ENCODE measurements around the gene C17orf114.

Gene C17orf114

DNA sequence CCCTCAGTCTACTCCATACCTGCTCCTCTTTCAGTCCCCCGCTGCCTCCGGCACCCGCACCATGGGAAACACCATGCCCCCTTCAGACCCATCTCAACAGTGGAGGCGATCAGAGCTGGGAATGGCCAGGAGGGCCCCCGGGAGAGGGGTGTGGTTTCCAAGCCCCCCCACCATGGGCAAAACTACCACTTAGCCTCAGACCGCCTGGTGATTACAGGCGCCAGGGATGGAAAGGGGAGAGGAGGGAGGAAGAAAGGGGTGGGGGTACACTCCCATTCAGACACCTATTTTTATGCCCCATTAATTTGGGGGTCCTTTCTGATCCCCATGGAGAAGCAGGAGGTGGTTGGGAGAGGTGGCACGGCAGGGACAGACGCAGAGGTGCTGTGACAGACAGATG is at the start of gene C17orf114:
TSS of gene C17orf114 (minus strand) at position 101 of the 400 bp plus-strand sequence.
- no peaks in the 10 kb centered on the region for H3K9me3 Mint-ChIP-seq
- intact Hi-C loops (cut with DNase I, micrococcal nuclease): no loop called here
- peaks cover 12% of the 10 kb centered on the region for H3K4me1 Mint-ChIP-seq (ENCODE audit: low read depth)
- no peaks in the 10 kb centered on the region for H3K27me3 ChIP-seq (ENCODE audit: control insufficient read depth in 1 of 2, insufficient read depth in 2 of 2, low read length in 2 of 2)
- CTCF ChIA-PET: no interaction called here
- no peaks in the 10 kb centered on the region for H3K27me3 Mint-ChIP-seq
- H3K27ac ChIP-seq (ENCODE audit: low read depth in 1 of 2, low read length in 2 of 2): no peak within 1 kb of the TSS
- H3K36me3 Mint-ChIP-seq (ENCODE audit: low read depth): peaks cover 21% of the 10 kb centered on the region
- DNase-seq (no peak), ATAC-seq (ENCODE audit: poor library complexity) (no peak)
- H3K4me3 ChIP-seq (ENCODE audit: low read length): no peak within 1 kb of the TSS
- TF ChIP-seq, protein P1, sequence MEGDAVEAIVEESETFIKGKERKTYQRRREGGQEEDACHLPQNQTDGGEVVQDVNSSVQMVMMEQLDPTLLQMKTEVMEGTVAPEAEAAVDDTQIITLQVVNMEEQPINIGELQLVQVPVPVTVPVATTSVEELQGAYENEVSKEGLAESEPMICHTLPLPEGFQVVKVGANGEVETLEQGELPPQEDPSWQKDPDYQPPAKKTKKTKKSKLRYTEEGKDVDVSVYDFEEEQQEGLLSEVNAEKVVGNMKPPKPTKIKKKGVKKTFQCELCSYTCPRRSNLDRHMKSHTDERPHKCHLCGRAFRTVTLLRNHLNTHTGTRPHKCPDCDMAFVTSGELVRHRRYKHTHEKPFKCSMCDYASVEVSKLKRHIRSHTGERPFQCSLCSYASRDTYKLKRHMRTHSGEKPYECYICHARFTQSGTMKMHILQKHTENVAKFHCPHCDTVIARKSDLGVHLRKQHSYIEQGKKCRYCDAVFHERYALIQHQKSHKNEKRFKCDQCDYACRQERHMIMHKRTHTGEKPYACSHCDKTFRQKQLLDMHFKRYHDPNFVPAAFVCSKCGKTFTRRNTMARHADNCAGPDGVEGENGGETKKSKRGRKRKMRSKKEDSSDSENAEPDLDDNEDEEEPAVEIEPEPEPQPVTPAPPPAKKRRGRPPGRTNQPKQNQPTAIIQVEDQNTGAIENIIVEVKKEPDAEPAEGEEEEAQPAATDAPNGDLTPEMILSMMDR (IDR thresholded peaks at IDR 0.05): no peak
- H3K36me3 ChIP-seq (ENCODE audit: insufficient read depth, low read length): peaks cover 20% of the 10 kb centered on the region
- H3K4me1 ChIP-seq (ENCODE audit: insufficient read depth, low read length): peaks cover 8% of the 10 kb centered on the region
- POLR2A ChIA-PET: no interaction called here
- H3K9me3 ChIP-seq (ENCODE audit: control insufficient read depth in 1 of 2, insufficient read depth in 1 of 2, low read length in 2 of 2): no peaks in the 10 kb centered on the region
- no peak within 1 kb of the TSS for H3K4me3 Mint-ChIP-seq
- no peak within 1 kb of the TSS for H3K27ac Mint-ChIP-seq

DNA sequence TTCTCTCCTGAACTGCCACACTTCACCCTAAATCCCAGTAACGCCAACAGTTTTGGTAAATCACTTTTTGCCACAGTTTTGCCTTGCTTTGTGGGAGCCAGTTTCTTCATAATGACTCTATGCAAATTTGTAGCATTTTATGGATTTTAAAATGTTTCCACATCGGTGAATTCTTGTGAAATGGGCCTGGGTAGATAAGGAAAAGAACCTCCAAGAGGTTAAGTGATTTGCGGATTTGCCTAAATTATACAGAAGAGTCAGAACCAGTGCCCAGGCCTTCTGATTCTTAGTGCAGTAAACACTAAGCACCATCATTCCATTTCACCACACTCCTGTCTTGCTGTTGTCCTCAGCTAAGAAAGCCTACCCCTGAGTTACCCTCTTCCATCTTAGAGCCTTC is 49.0 kb upstream of the C17orf114 start:
- intact Hi-C loops (cut with DNase I, micrococcal nuclease): no loop called here
- Histone ChIP-seq H3K4me3 (ENCODE audit: low read length) (no peak overlapping the region), H3K36me3 (ENCODE audit: insufficient read depth, low read length) (peaks cover 15% of the 10 kb centered on the region), H3K27ac (ENCODE audit: low read depth in 1 of 2, low read length in 2 of 2) (no peak overlapping the region), H3K9me3 (ENCODE audit: control insufficient read depth in 1 of 2, insufficient read depth in 1 of 2, low read length in 2 of 2) (peaks cover 0 to 5% of the 10 kb centered on the region in 2 experiments), H3K27me3 (ENCODE audit: control insufficient read depth in 1 of 2, insufficient read depth in 2 of 2, low read length in 2 of 2) (no peaks in the 10 kb centered on the region), H3K4me1 (ENCODE audit: insufficient read depth, low read length) (peaks cover 21% of the 10 kb centered on the region)
- POLR2A ChIA-PET: interaction anchor here (1.1 kb wide), 1 partner anchor 13 kb away, joined by 3 read pairs; no protein-coding TSS in a partner anchor
- peaks cover 4% of the 10 kb centered on the region for H3K9me3 Mint-ChIP-seq
- peaks cover 28% of the 10 kb centered on the region for H3K36me3 Mint-ChIP-seq (ENCODE audit: low read depth)
- peaks cover 50% of the 10 kb centered on the region for H3K4me1 Mint-ChIP-seq (ENCODE audit: low read depth)
- CTCF ChIA-PET: no interaction called here
- no peak overlapping the region for H3K4me3 Mint-ChIP-seq
- TF ChIP-seq, protein P1 (IDR thresholded peaks at IDR 0.05): no peak
- DNase-seq: no peak
- no peak overlapping the region for H3K27ac Mint-ChIP-seq
- H3K27me3 Mint-ChIP-seq: no peaks in the 10 kb centered on the region
- no peak for ATAC-seq (ENCODE audit: poor library complexity)

DNA sequence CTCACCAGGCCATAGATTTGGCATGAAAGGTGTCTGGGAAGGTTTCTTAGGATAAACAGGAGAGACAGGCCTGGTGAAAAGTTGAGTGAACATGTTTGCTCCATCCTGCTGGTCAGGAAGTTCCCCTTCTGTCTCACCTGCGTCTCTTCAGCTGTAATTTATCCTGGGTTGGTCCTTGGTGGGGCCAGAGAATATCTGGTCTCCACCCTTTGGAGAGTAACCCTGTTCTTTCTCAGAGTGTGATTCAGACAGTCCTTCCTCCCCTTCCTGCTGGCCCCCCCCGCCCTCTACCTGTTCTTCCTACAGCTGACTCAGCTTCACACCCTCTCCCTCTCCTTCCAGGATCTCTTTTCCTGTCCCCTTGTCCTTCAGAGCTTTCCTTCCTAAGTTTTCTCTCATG is 48.1 kb upstream of the C17orf114 start:
- ChIA-PET POLR2A (interaction anchor here (0.8 kb wide), 1 partner anchor 54 kb away, joined by 3 read pairs; the partner anchor contains the start of gene PSMB6), CTCF (no interaction called here)
- Mint-ChIP-seq H3K27ac (no peak overlapping the region), H3K4me1 (ENCODE audit: low read depth) (peaks cover 53% of the 10 kb centered on the region), H3K36me3 (ENCODE audit: low read depth) (peaks cover 28% of the 10 kb centered on the region), H3K9me3 (peaks cover 4% of the 10 kb centered on the region), H3K4me3 (no peak overlapping the region), H3K27me3 (no peaks in the 10 kb centered on the region)
- ATAC-seq (ENCODE audit: poor library complexity): no peak
- TF ChIP-seq, protein P1 (IDR thresholded peaks at IDR 0.05): no peak
- H3K27me3 ChIP-seq (ENCODE audit: control insufficient read depth in 1 of 2, insufficient read depth in 2 of 2, low read length in 2 of 2): no peaks in the 10 kb centered on the region
- H3K9me3 ChIP-seq (ENCODE audit: control insufficient read depth in 1 of 2, insufficient read depth in 1 of 2, low read length in 2 of 2): peaks cover 0 to 5% of the 10 kb centered on the region in 2 experiments
- H3K27ac ChIP-seq (ENCODE audit: low read depth in 1 of 2, low read length in 2 of 2): no peak overlapping the region
- H3K36me3 ChIP-seq (ENCODE audit: insufficient read depth, low read length): peaks cover 18% of the 10 kb centered on the region
- intact Hi-C loops (cut with DNase I, micrococcal nuclease): no loop called here
- peaks cover 21% of the 10 kb centered on the region for H3K4me1 ChIP-seq (ENCODE audit: insufficient read depth, low read length)
- DNase-seq: no peak
- H3K4me3 ChIP-seq (ENCODE audit: low read length): no peak overlapping the region
